ENCODE measurements around the gene CFAP97D2.
"Not testable (repeated sequence)": the region's sequence is repeated elsewhere in the genome, so short reads cannot be mapped to it uniquely, and the experiment has no call there.

CFAP97D2 gene

DNA sequence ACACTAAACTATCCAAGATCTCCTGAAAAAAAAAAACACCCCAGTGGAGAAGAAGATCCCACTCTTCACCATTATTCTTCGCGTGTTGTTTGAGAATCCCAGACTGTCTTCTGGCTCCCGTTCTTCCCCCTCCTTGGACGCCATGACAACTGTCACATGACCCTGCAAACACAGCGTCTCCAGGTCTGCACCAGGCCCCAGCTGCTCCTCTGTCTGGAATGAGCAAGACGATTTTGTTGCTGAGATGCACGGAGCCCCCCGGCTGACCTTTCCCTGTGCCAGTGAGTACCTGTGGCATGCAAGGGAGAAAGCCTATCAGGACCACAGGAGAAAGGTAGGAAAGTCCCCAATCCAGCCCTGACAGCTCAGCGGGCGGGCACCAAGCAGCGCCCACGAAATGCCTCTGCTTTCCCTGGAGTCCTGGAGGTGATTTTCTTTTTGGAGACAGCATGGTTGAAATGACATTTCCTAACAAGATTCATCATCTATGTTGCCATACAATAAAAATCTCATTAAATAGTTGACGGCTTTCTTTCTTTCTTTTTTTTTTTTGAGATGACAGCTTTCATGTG lies at the start of gene CFAP97D2:
Gene CFAP97D2 (plus strand): TSS at position 171 of the 572 bp plus-strand sequence. CDS start 74 bp downstream, at position 245.
- in situ Hi-C loops (cut with MboI; ENCODE audit: low sequenced_read_pairs) = no loop called here

DNA sequence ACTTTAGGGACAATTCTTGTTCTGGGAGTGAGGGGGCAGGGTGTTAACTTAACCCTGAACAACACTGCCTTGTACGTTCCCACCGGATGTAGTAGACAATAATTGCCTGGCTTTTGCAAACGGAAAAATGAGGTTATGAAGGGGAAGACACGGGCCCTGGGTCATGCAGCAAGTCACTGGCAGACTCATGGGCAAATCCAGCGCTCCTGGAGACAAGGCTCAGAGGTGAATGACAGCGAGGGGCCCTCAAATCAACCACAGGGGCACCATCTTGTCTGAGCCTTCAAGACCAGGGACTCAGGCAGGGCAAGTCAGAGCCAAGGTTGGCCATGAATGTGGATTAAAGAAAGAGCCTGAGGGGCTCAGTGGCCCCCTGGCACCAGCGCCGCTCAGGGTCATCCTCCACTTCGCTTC lies 49.4 kb upstream of the CFAP97D2 start:
- in situ Hi-C loops (cut with MboI; ENCODE audit: low sequenced_read_pairs) = no loop called here

DNA sequence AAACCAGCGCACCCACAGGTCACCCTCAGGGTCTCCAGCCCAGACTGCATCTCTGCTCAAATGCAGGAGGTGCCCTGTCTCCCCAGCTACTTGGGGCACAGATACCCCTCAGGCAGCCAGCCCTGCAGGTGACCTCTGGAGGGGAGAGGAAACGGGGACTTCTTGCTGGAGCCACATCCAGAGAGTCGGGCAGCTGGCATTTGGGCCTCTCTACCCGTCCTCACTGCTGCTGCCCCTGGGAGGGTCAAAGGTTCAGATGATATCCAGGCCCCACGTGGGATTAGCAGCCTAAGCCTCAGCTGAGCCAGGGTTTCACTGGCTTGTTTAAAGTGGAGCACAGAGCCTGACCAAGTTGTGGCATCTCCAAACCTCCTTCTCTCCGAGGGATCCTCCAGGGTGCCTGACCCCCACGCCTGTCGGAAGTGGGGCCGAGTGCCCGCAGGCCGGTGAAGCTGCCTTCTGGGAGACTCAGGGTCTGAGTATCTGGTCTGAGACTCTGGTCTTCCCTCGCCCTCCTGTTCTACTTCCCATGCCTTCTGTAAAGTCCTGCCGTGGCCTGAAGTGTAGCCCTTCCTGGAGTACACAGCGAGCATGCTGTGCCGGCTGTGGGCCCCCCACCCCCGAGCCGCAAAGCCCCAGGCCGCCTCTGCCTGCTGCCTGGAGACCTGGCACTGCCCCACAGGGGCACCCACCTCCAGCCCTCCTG lies 48.8 kb upstream of the CFAP97D2 start:
- in situ Hi-C loops (cut with MboI; ENCODE audit: low sequenced_read_pairs) = no loop called here

DNA sequence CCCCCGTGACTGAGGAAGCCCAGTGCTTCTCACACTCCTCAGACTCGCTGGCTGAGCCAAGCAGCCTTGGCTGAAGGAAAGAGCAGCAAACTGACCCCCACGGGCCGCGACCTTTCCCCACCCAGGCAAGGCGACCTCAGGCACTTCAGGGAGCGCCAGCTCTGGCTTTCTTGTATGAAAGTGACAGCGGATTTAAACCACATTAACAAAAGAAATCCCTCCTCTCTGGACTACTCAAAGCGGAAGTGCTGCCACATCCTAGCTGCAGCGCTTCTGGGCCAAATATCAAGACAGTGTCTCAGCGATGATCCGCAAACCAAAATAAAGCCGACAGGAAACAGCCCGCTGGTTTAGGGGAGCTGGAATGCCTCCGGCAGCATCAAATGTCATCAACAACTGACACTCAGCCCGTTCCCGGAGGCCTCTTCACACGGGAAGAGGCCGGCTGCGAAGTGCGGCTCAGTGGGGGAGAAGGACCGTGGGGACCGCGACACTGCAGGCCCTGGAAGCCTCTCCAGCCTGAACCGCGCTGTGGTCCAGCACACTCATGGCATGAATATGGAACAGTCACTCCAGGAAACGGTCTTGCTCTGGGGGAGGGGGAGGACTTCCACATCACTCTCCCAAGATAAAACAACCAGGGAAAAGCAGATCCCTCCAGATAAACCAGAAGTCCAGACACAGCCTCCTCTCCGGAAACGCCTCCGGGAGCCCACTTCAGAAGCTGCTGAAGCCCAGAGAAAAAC lies 48.0 kb upstream of the CFAP97D2 start:
- in situ Hi-C loops (cut with MboI; ENCODE audit: low sequenced_read_pairs) = no loop called here

DNA sequence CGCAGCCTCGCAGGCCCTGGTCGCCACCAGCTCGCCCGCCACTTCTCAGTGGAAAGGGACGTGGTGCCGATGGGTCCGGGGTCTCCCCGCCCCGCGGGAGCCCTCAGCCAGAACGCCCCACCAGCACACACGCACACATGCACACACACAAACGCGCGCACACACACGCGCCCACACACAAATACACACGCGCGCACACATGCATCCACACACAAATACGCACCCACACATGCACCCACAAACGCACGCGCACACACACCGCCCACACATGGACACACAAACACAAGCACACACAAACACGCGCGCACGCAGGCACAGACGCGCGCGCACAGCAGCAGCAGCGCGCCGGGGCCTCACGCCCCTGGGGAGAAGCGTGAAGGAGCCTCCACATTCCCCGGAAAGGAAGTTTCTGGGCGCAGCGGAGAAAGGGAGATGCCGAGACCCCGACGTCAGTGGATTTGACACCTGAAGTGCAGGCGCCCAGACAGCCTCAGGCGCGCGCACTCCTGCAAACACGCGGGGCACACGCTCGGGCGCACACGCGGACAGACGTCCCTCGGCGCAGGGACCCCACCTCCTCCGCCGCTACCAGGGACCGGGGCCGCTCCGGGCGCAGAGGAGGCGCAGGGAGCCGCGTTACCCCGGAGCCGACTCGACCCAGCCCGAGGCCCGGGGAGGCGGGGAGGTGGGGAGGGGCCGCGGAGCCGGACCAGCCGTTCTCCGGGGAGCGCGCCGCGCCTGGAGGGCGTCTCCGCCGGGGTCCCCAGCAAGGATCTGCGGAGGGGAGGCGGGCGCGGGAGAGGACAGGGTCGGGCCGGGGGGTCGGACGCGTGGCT lies 47.3 kb upstream of the CFAP97D2 start:
- in situ Hi-C loops (cut with MboI; ENCODE audit: low sequenced_read_pairs) = no loop called here

DNA sequence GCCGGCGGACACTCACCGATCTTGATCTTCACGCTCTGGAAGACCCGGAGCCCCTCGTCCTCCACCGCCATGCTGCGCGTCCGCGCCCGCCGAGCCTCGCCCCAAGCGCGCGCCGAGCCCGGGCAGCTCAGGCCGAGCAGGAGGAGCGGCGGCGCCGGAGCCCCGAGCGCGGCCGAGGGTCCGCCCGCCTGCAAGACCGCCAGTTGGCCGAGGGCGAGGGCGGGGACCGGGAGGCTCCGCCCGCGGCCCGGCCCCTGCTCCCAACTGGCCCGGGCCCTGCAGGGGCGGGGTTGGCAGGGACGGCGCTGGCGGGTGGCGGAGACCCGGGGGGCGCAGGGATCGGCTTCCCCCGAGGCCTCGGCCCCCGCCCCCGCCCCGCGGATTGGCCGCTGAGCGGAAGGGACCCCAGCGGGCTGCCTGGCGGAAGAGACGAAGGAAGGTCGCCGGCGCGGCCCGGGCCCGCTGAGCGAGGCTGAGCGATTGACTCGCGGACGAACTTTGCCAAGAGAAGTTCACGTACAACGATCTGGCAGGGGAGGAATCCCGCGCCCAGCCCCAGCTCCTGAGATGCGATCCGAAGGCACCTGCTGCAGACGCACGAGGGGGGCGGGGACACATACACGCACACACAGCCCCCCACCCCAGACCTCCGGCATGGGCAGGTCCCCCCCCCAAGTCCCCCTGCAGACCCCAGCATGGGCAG lies 46.5 kb upstream of the CFAP97D2 start, which contains the start of gene RASA3:
Gene RASA3 (minus strand): TSS at position 205 of the 703 bp plus-strand sequence. CDS start 134 bp downstream, at position 71.
- in situ Hi-C loops (cut with MboI; ENCODE audit: low sequenced_read_pairs) = no loop called here

DNA sequence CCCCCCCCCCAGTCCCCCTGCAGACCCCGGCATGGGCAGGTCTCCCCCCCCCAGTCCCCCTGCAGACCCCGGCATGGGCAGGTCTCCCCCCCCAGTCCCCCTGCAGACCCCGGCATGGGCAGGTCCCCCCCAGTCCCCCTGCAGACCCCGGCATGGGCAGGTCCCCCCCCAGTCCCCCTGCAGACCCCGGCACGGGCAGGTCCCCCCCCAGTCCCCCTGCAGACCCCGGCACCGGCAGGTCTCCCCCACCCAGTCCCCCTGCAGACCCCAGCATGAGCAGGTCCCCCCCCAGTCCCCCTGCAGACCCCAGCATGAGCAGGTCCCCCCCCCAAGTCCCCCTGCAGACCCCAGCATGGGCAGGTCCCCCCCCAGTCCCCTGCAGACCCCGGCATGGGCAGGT lies 45.9 kb upstream of the CFAP97D2 start:
- in situ Hi-C loops (cut with MboI; ENCODE audit: low sequenced_read_pairs) = not testable (repeated sequence)

DNA sequence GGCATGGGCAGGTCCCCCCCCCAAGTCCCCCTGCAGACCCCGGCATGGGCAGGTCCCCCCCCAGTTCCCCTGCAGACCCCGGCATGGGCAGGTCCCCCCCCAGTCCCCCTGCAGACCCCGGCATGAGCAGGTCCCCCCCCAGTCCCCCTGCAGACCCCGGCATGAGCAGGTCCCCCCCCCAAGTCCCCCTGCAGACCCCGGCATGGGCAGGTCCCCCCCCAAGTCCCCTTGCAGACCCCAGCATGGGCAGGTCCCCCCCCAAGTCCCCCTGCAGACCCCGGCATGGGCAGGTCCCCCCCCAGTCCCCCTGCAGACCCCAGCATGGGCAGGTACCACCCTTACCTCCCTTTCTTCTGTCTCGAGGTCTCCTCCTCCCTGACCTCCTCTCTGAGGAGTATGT lies 45.5 kb upstream of the CFAP97D2 start:
- in situ Hi-C loops (cut with MboI; ENCODE audit: low sequenced_read_pairs) = not testable (repeated sequence)

DNA sequence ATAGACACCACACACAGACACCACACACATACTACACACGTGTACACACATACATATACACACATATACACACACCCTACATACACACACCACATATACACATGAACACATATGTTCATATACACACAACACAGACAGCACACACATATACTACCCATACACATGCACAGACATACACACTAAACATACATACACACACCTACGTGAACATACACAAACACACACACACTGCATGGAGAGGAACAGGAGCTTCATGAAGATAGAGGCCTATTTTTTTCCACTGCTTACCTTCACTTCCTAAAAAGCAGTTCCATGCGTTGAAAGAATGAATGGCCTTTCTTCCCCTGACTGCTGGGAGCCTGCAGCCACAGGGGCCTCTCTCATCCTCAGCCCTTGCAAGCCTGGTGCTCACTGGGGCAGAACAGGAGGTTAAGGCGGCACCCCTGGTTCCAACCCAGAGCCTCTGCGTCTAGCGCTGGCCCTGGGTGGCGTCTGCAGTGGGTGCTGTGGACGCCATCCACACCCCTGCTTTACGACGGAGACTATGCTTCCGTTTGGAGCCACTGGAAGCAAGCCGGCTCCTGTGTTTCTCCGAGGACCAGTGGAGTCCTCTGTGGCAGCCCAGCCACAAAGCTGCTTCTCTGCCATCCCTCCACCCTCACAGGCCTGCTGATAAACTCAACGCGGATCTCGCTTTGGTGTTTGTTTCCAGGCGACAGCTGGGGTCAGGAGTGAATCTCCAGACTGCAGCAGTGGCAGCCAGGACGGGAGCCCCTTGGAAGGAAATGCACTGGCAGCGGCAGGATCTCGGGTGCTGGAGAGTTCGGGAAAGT lies 44.7 kb upstream of the CFAP97D2 start:
- in situ Hi-C loops (cut with MboI; ENCODE audit: low sequenced_read_pairs) = no loop called here

DNA sequence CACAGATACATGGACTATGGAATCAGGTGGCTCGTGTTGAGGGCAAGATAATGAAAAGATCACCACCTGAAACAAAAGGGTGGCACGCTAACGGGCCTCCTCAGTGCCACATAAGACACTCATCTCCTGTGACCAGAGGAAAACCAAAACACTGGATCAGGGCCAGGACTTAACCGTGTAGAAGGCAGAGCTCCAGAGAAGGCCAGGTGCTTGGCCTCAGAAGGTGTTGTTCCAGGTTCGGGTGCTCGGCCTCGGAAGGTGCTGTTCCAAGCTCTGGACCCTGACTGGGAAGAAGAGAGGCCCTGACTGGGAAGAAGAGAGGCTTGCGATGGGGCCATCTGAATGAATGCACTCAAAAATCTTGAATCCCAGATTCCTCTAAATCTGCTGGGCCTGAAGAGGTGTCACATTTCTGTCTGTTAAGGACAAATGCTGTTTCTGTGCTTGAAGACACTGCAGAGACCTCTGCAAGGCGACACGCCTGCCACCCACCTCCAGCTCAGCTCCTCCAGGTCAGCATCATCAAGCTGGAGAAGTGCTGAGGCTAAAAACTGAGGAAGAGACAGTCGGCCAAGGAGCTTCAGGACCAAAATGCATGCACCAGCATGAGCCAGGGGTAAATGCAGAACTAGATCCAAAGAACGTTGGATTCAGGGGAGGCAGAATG lies 44.0 kb upstream of the CFAP97D2 start:
- in situ Hi-C loops (cut with MboI; ENCODE audit: low sequenced_read_pairs) = no loop called here

DNA sequence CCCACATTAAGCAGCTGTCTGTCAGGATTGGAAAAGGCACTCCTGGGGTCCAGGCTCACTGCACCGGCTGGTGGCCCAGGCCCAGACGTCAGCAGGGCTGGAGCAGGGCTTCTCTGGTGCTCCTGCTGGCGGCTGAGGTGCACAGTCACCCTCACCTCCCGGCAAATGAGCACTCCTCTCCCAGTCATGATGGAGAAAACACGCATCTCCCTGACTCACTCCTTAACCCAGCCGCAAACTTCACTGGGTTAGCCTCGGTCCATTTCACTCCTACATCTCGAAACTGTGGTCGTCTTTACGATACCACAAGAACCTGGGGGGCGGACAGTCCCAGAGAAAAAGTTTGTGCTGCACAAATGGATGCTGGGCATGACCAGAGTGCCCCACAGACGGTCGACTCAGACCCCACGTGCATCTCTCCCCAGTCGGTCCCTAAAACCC lies 43.3 kb upstream of the CFAP97D2 start:
- in situ Hi-C loops (cut with MboI; ENCODE audit: low sequenced_read_pairs) = no loop called here

DNA sequence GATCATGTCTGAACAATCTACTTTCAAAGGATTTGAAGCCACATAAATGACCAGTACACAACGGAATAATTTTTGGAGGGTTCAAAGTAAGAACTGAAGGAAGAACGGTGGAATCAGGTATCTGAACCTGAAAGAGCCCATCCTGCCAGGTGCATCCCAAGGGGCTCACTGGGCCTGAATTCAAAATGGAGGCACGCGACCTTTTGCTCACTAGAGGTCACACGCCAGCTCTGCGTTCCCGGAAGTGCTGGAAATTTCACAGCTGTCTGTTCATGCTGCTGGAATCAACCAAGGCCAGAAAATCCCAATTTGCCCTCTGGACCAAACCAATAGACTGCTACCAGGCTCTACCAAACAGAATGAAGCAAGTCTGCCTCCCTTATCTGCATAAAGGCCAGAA lies 42.5 kb upstream of the CFAP97D2 start:
- in situ Hi-C loops (cut with MboI; ENCODE audit: low sequenced_read_pairs) = no loop called here

DNA sequence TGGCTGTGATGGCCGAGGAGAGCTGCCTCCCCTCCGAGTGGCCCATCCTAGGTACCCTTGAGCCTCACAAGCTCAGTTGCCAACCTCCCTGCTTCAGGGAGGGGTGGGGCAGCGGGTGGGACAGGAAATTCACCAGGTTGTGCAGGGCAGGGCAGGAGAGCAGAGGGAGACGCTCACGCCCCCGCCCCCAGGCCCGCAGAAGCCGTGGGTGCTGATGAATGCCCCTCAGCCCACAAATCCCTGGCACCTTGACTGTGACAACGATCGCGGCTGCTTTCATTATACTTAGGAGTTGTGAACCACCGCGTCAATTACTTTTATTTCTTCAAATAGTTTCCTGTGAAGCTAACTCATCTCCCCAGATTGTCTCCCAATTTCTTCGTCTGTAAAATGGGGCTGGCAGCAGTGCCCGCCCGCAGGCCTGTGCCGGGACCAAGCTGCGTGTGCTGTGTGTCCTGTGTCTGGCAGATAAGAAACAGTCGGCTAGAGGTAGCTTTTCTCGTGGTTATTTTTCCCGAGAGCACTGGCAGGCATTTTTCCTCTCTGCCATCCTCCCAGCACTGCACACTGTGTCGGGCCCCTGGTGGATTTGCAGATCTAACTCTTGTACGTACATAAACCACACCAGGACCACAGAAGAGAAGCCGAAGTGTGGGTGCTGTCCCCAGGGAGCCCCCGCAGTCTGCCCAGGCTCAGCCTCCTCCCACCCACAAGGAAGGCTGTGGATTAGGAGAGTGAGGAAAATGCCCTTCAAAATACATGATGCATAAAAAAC lies 38.7 kb upstream of the CFAP97D2 start:
- in situ Hi-C loops (cut with MboI; ENCODE audit: low sequenced_read_pairs) = no loop called here

DNA sequence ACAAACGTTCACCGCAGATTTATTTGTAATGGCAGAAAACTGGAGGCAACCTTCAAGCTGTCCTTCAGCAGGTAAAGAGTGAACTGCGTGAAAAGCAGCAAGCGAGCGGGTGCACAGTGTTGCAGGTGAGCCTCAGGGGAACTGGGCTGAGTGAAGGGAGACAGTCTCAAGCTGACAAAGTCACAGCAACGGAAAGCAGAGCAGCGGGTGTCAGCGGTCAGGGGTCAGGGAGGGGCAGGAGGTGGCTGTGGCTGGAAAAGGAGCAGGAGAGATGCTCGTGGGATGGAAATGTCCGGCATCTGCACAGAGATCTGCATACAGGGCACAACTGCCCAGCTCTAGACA lies 38.2 kb upstream of the CFAP97D2 start:
- in situ Hi-C loops (cut with MboI; ENCODE audit: low sequenced_read_pairs) = no loop called here

DNA sequence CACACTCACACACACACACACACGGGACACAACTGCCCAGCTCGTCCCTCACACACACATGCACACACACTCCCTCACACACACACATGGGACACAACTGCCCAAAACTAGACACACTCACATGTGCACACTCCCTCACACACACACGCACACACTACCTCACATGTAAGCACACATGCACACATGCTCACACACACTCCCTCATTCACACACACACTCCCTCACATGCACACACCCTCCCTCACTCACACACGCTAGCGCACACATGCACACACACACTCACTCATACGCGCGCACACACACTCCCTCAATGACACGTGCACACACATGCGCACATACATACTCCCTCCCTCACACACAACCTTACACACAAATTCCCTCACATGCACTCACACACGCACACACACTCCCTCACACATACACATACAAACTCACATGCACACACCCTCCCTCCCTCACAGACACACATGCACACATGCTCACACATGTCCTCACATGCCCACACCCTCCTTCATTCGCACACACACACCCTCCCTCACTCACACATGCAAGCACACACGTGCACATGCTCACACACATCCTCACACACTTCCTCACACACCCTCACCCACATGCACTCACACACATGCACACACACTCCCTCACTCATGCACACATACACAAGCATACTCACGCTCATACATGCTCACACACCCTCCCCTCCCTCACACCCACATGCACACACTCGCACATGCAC lies 37.6 kb upstream of the CFAP97D2 start:
- in situ Hi-C loops (cut with MboI; ENCODE audit: low sequenced_read_pairs) = no loop called here

DNA sequence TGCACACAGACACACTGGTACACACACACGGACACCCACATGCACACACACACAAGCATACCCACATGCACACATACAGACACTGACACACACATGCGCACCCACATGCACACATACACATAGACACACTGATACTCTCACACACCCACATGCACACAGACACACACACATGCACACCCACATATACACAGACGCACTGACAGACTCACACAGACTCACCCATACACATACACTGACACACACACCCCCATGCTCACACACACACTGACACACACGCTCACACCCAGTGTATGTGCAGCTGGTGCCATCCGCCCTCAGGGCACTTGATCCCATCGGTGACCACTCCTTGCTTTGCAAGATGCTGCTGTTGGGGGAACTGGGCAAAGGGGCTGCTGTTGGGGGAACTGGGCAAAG lies 36.9 kb upstream of the CFAP97D2 start:
- in situ Hi-C loops (cut with MboI; ENCODE audit: low sequenced_read_pairs) = no loop called here

DNA sequence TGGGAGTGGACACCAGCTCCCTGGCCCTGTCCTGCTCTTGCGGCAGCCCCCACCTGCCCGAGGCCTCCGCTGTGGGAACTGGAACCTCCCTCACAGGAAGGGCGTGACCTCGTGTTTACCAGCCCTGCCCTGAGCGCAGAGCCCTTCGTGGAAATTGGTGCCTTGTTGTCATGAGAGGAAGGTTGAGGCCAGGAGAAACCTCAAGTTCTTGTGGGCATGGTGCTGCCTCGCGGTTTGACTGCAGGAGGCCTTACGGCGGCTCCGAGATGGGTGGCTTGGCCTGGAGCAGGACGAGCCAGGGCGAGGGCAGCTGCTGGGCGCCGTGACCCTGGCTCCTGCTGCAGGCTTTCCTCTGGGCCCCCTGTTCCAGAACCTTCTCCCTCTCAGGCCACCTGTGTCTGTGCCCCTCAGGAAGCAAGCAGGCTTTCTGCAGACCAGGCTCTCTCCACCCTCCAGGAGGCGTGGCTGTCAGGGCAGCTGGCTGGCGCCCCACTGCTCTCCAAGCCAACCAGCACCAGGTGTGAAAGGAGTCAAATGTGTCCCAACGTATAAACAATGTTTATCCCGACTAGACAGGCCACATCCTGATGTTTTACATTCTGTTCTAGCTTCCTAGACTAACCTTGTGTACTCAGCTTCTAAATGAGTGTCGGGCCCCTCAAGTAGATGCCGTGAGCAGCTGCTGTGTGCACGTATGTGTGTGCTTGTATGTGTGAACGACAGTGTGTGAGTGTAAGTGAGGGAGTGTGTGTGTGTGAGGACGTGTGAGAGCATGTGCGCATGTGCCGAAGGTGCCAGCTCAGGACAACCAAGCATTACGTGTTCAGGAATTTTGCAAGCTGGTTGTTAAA lies 36.2 kb upstream of the CFAP97D2 start:
- in situ Hi-C loops (cut with MboI; ENCODE audit: low sequenced_read_pairs) = no loop called here
